ENCODE results near the gene APOBEC2.

Gene APOBEC2

GRCh38 chr6:41047306-41047705, 5.7 kb upstream of the APOBEC2 start (continued):
- TF ChIP-seq PATZ1 (CRISPR knock-in tag; IDR thresholded peaks at IDR 0.05; ENCODE audit: borderline replicate concordance) = no peak

GRCh38 chr6:41047745-41048732, 5.0 kb upstream of the APOBEC2 start:
- no peak for TF ChIP-seq ISL1 (CRISPR knock-in tag; IDR thresholded peaks at IDR 0.05)
- ATAC-seq = no peak

DNA sequence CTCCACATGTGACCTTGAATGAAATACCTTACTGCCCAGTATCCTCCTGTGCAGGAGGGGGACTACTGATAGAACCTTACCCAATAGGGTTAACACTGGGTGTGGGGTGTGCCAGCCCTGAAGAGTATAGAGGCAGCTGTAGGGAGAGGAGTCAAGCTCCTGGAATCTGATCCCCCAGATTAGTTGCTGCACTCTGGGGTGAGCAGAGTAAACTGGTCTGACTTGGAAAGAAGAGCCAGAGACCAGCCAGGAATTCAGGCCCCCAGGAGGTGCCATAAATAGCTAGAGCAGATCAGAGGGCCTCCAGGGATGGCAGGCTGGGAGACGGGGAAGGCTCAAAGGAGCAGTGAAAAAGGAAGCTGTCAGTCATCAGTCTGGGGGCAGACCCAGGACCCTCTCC, 3.5 kb upstream of the APOBEC2 start:
- no peak for TF ChIP-seq ZNF8 (CRISPR knock-in tag; IDR thresholded peaks at IDR 0.05)
- no peak for TF ChIP-seq ISL1 (CRISPR knock-in tag; IDR thresholded peaks at IDR 0.05)
- TF ChIP-seq ZFP30 (CRISPR knock-in tag; IDR thresholded peaks at IDR 0.05) = no peak
- TF ChIP-seq BACH2 (CRISPR knock-in tag; IDR thresholded peaks at IDR 0.05; ENCODE audit: borderline replicate concordance) = no peak
- ATAC-seq = no peak

- no peak for TF ChIP-seq PATZ1 (CRISPR knock-in tag; IDR thresholded peaks at IDR 0.05; ENCODE audit: borderline replicate concordance)
- TF ChIP-seq ZNF70 (CRISPR knock-in tag; IDR thresholded peaks at IDR 0.05) = no peak
- TF ChIP-seq ARNTL (CRISPR knock-in tag; IDR thresholded peaks at IDR 0.05; ENCODE audit: borderline replicate concordance, low read depth) = no peak
- TF ChIP-seq PPARA (CRISPR knock-in tag; IDR thresholded peaks at IDR 0.05; ENCODE audit: borderline replicate concordance) = no peak
- TF ChIP-seq ZFP30 (CRISPR knock-in tag; IDR thresholded peaks at IDR 0.05) = no peak
- TF ChIP-seq TSHZ2 (CRISPR knock-in tag; IDR thresholded peaks at IDR 0.05) = no peak
- TF ChIP-seq ZNF8 (CRISPR knock-in tag; IDR thresholded peaks at IDR 0.05) = no peak
- no peak for TF ChIP-seq GLIS3 (CRISPR knock-in tag; IDR thresholded peaks at IDR 0.05)
- no peak for TF ChIP-seq OSR1 (CRISPR knock-in tag; IDR thresholded peaks at IDR 0.05)
- TF ChIP-seq RARB (CRISPR knock-in tag; IDR thresholded peaks at IDR 0.05) = no peak
- no peak for TF ChIP-seq POU6F1 (CRISPR knock-in tag; IDR thresholded peaks at IDR 0.05; ENCODE audit: borderline replicate concordance, low read depth)
- TF ChIP-seq SNAI2 (CRISPR knock-in tag; IDR thresholded peaks at IDR 0.05) = no peak
- no peak for TF ChIP-seq BACH2 (CRISPR knock-in tag; IDR thresholded peaks at IDR 0.05; ENCODE audit: borderline replicate concordance)
- no peak for ATAC-seq
These were observed 3.0 kb upstream of the APOBEC2 start for GRCh38 chr6:41049955-41050354.

- no peak for ATAC-seq
- no peak for TF ChIP-seq OSR1 (CRISPR knock-in tag; IDR thresholded peaks at IDR 0.05)
- TF ChIP-seq CSRNP3 (CRISPR knock-in tag; IDR thresholded peaks at IDR 0.05) = no peak
- no peak for TF ChIP-seq ZNF70 (CRISPR knock-in tag; IDR thresholded peaks at IDR 0.05)
- TF ChIP-seq, protein P1, sequence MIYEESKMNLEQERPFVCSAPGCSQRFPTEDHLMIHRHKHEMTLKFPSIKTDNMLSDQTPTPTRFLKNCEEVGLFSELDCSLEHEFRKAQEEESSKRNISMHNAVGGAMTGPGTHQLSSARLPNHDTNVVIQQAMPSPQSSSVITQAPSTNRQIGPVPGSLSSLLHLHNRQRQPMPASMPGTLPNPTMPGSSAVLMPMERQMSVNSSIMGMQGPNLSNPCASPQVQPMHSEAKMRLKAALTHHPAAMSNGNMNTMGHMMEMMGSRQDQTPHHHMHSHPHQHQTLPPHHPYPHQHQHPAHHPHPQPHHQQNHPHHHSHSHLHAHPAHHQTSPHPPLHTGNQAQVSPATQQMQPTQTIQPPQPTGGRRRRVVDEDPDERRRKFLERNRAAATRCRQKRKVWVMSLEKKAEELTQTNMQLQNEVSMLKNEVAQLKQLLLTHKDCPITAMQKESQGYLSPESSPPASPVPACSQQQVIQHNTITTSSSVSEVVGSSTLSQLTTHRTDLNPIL (CRISPR knock-in tag; IDR thresholded peaks at IDR 0.05; ENCODE audit: low read depth) = no peak
- TF ChIP-seq ZNF8 (CRISPR knock-in tag; IDR thresholded peaks at IDR 0.05) = no peak
- TF ChIP-seq TSHZ2 (CRISPR knock-in tag; IDR thresholded peaks at IDR 0.05) = no peak
These were observed 2.5 kb upstream of the APOBEC2 start for GRCh38 chr6:41050536-41050935.
